ENCODE results near the gene RASGRP3. TPM values are rescaled to one million over a fixed set of nuclear protein-coding genes. Genes with fewer than 3 reads are reported as not detected.
A peak's percentile ranks its signal among the peaks of the same experiment; 100 is the strongest.

RASGRP3 gene
- total RNA-seq, 1 experiment from 2014 or later, result 4.6 TPM

DNA sequence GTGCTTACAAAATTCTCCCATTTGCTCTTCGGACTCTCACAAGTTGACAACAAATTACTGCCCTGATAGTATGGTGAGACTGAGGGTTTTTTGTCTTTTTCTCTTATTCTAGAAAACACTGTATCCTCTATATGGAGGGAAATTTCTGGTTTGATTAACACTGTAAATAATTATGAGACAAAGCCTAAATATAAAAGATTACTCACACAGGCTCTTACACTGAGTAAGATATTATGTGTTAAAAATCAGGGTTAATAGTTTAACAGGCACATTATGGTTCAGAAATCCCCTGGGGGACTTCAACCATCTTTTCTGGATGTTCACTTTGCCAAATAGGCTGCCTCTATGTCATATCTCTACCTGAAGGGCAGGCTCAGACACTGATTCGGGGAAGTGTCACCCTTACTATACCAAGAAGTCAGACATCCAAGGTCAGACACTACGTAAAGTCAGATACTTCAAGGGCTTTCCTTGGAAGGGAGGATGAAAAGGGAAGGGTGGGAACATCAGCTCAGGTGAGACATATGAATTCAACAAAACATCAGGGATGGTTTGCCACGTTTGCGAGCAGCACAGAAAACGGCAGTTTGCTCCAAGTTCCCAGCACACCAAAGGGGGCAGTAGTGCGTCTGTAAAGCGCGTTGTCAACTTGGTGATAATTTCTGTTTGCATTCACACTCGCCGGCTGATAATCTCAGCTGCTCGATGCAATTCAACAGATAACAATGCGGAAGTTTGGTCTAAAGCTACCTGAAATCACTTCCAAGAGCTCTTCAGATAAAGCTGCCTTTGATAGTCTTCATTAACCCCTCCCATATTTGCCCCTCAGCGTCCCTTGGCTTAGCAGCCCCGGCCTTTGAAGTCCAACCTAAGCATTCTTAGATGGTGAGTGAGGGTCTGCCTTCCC is 972 bp upstream of the RASGRP3 start:
- Mint-ChIP-seq H3K4me1 (ENCODE audit: low read depth, unreplicated experiment) (peaks cover 21% of the 10 kb centered on the region), H3K27ac (ENCODE audit: unreplicated experiment) (peak overlapping the region; percentile 71), H3K36me3 (ENCODE audit: insufficient read depth, unreplicated experiment) (peaks cover 21% of the 10 kb centered on the region), H3K4me3 (ENCODE audit: low read depth, unreplicated experiment) (peak overlapping the region; percentile 93), H3K27me3 (ENCODE audit: unreplicated experiment) (no peaks in the 10 kb centered on the region), H3K9me3 (ENCODE audit: low read depth, unreplicated experiment) (no peaks in the 10 kb centered on the region)
- BruUV-seq (replicated peaks), result no TSS peak
- DNase-seq, result peak; percentile 85
- CTCF ChIA-PET, result interaction anchor here (0.5 to 1.3 kb wide), 5 partner anchors 63 to 848 kb away, joined by 3 to 8 read pairs (median 4); partner anchors contain the start of genes FAM98A and TTC27
- TF ChIP-seq, protein P1, sequence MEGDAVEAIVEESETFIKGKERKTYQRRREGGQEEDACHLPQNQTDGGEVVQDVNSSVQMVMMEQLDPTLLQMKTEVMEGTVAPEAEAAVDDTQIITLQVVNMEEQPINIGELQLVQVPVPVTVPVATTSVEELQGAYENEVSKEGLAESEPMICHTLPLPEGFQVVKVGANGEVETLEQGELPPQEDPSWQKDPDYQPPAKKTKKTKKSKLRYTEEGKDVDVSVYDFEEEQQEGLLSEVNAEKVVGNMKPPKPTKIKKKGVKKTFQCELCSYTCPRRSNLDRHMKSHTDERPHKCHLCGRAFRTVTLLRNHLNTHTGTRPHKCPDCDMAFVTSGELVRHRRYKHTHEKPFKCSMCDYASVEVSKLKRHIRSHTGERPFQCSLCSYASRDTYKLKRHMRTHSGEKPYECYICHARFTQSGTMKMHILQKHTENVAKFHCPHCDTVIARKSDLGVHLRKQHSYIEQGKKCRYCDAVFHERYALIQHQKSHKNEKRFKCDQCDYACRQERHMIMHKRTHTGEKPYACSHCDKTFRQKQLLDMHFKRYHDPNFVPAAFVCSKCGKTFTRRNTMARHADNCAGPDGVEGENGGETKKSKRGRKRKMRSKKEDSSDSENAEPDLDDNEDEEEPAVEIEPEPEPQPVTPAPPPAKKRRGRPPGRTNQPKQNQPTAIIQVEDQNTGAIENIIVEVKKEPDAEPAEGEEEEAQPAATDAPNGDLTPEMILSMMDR (IDR thresholded peaks at IDR 0.05; ENCODE audit: unreplicated experiment), result peak; percentile 72
- intact Hi-C loops (cut with micrococcal nuclease; ENCODE audit: unreplicated experiment), result loop anchor here (2.0 to 5.0 kb wide), 2 partner anchors 107 to 122 kb away; partner anchors contain the start of gene FAM98A

DNA sequence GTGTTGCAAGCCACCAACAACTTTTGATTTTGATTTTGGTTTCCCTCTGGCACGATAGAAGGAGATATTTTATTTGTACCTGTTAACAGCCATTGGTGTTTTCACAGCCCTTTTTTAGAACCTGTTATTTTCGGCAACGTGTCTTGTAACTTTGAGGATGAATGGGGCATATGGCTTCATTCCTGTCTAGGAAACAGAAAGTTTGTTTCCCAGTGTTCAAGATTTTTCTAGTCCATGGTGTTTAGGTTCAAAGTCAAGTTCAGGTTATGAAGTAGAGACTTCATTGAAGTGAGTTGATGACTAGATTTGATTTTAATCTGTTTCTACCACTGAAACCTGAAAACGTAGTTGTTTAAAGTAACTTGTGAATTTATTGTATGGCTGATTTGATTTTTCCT is 343 bp downstream of the RASGRP3 start:
- TF ChIP-seq, protein P1 (IDR thresholded peaks at IDR 0.05; ENCODE audit: unreplicated experiment), result no peak
- CTCF ChIA-PET, result interaction anchor here (0.6 to 1.2 kb wide), 2 partner anchors 107 to 688 kb away, joined by 3 to 5 read pairs; no protein-coding TSS in a partner anchor
- H3K27ac Mint-ChIP-seq (ENCODE audit: unreplicated experiment), result peak overlapping the region; percentile 71
- H3K9me3 Mint-ChIP-seq (ENCODE audit: low read depth, unreplicated experiment), result no peaks in the 10 kb centered on the region
- TSS peak; percentile 63 for BruUV-seq (replicated peaks)
- peak overlapping the region; percentile 93 for H3K4me3 Mint-ChIP-seq (ENCODE audit: low read depth, unreplicated experiment)
- H3K4me1 Mint-ChIP-seq (ENCODE audit: low read depth, unreplicated experiment), result peaks cover 21% of the 10 kb centered on the region
- H3K27me3 Mint-ChIP-seq (ENCODE audit: unreplicated experiment), result no peaks in the 10 kb centered on the region
- H3K36me3 Mint-ChIP-seq (ENCODE audit: insufficient read depth, unreplicated experiment), result peaks cover 21% of the 10 kb centered on the region
- no peak for DNase-seq
- intact Hi-C loops (cut with micrococcal nuclease; ENCODE audit: unreplicated experiment), result loop anchor here (2.0 to 5.0 kb wide), 2 partner anchors 106 to 121 kb away; partner anchors contain the start of gene FAM98A

DNA sequence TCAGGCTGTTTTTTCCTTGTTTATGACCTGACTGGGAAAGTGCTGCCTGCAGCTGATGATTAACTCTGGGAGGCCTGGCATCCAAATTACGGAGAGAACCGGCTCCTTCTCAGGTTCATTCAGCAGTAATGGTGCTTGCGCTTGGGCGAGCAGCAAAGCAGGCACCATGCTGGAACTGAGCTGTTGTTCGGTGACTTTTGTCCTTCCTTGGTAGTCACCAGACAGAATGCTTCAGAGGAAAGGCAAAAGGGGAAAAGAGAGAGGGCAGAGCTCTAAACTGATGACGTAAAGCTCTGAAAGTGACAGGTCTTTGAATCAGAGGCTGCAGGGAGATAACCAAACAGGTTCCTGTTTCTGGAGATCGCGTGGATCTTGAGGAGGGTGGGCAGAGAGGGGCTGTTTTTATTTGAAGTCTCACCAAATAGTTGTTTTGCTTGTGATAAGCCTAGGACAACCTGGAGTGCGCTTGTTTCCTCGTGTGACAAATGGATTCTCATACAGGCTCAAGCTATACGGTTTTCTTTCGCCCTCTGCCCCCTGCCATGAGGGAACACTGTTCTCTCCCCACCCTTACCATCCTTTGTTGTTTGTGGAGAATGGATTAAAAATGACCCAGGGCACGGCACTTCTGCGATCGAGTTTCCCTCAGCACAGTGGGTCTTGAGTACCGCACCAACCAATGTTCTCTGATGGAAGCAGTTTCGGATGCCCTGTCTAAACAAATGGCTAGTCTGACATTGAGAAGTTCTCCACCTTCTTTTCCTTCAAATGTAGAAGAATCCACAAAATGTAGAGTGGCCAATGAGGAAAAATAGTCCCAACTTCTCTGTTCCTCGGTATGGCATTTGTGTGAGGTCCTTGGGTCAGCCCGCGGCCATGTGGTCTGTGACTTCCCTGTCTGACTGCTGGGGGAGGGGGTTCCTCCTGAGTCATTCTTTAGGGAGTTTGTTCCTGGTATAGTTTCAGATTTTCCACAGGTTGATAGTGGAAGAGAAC is 1.3 kb downstream of the RASGRP3 start:
- Mint-ChIP-seq H3K4me1 (ENCODE audit: low read depth, unreplicated experiment) (peaks cover 21% of the 10 kb centered on the region), H3K9me3 (ENCODE audit: low read depth, unreplicated experiment) (no peaks in the 10 kb centered on the region), H3K4me3 (ENCODE audit: low read depth, unreplicated experiment) (peak overlapping the region; percentile 93), H3K27me3 (ENCODE audit: unreplicated experiment) (no peaks in the 10 kb centered on the region), H3K36me3 (ENCODE audit: insufficient read depth, unreplicated experiment) (peaks cover 21% of the 10 kb centered on the region), H3K27ac (ENCODE audit: unreplicated experiment) (peak overlapping the region; percentile 32)
- DNase-seq, result peak; percentile 18
- no TSS peak for BruUV-seq (replicated peaks)
- CTCF ChIA-PET, result interaction anchor here (0.6 to 1.2 kb wide), 2 partner anchors 43 to 106 kb away, joined by 3 to 5 read pairs; no protein-coding TSS in a partner anchor
- TF ChIP-seq, protein P1 (IDR thresholded peaks at IDR 0.05; ENCODE audit: unreplicated experiment), result no peak
- intact Hi-C loops (cut with micrococcal nuclease; ENCODE audit: unreplicated experiment), result loop anchor here (2.0 to 5.0 kb wide), 2 partner anchors 105 to 120 kb away; partner anchors contain the start of gene FAM98A

All from Calu3 (cell line).